CD4-positive, alpha-beta T cell treated with Interleukin-2 at 100 ng/mL for 4 hours (primary cell): ENCODE measurements around the gene SH3RF2.

ENCODE experiments used
- DNase-seq: peaks from one replicate; pipeline ENCODE4 v3.0.0-alpha.2; 2020; ENCODE audit warnings: low spot score

SH3RF2 gene

GRCh38 chr5:146048994-146049703 is 112.8 kb downstream of the SH3RF2 start:
- DNase-seq, result no peak

GRCh38 chr5:146049704-146050026 is 113.3 kb downstream of the SH3RF2 start:
- DNase-seq, result no peak

GRCh38 chr5:146050086-146050485 is 113.7 kb downstream of the SH3RF2 start:
- DNase-seq, result no peak

- no peak for DNase-seq
These were observed 115.3 kb downstream of the SH3RF2 start for GRCh38 chr5:146051678-146052077.

GRCh38 chr5:146052780-146053179 is 116.4 kb downstream of the SH3RF2 start:
- no peak for DNase-seq

GRCh38 chr5:146055432-146055831 is 119.1 kb downstream of the SH3RF2 start:
- no peak for DNase-seq

GRCh38 chr5:146059460-146060220 is 123.3 kb downstream of the SH3RF2 start:
- DNase-seq, result no peak

GRCh38 chr5:146060221-146060585 is 123.8 kb downstream of the SH3RF2 start:
- DNase-seq, result no peak

- DNase-seq, result no peak
These were observed 130.6 kb downstream of the SH3RF2 start for GRCh38 chr5:146066968-146067367.

GRCh38 chr5:146068206-146068605 is 131.8 kb downstream of the SH3RF2 start:
- no peak for DNase-seq

GRCh38 chr5:146068977-146069779 is 132.8 kb downstream of the SH3RF2 start:
- DNase-seq, result no peak

- no peak for DNase-seq
These were observed 133.4 kb downstream of the SH3RF2 start for GRCh38 chr5:146069780-146070099.

GRCh38 chr5:146070746-146071145 is 134.4 kb downstream of the SH3RF2 start:
- DNase-seq, result no peak

GRCh38 chr5:146071171-146071570 is 134.8 kb downstream of the SH3RF2 start:
- DNase-seq, result no peak

- DNase-seq, result no peak
These were observed 136.2 kb downstream of the SH3RF2 start for GRCh38 chr5:146072595-146072994.

- DNase-seq, result no peak
These were observed 137.0 kb downstream of the SH3RF2 start for GRCh38 chr5:146073239-146073900.

GRCh38 chr5:146076028-146076427 is 139.7 kb downstream of the SH3RF2 start:
- DNase-seq, result no peak

GRCh38 chr5:146076455-146076854 is 140.1 kb downstream of the SH3RF2 start:
- no peak for DNase-seq

GRCh38 chr5:146078566-146078965 is 142.2 kb downstream of the SH3RF2 start:
- DNase-seq, result no peak

GRCh38 chr5:146079695-146080373 is 143.5 kb downstream of the SH3RF2 start:
- DNase-seq, result peak; percentile 4

- DNase-seq, result no peak
These were observed 145.2 kb downstream of the SH3RF2 start for GRCh38 chr5:146081556-146081955.

- no peak for DNase-seq
These were observed 146.4 kb downstream of the SH3RF2 start for GRCh38 chr5:146082798-146083197.
